Ishikawa (cell line): Measurements from ENCODE around the gene DUXA.

Source experiments
- CEBPB ChIP-seq: IDR thresholded peaks from 2 replicates; pipeline ENCODE4 v1.6.1; 2012
- CREB1 ChIP-seq: IDR thresholded peaks from 2 replicates; pipeline ENCODE4 v1.6.1; 2012; ENCODE audit warnings: low read depth
- EGR1 ChIP-seq: IDR thresholded peaks from 2 replicates; pipeline ENCODE4 v1.6.1; 2012
- EP300 ChIP-seq: IDR thresholded peaks from 2 replicates; pipeline ENCODE4 v1.6.1; 2012; ENCODE audit warnings: borderline replicate concordance
- FOXM1 ChIP-seq: IDR thresholded peaks from 2 replicates; pipeline ENCODE4 v1.6.1; 2012; ENCODE audit warnings: low read depth, borderline replicate concordance
- MAX ChIP-seq: IDR thresholded peaks from 2 replicates; pipeline ENCODE4 v1.6.1; 2012
- NFIC ChIP-seq: IDR thresholded peaks from 2 replicates; pipeline ENCODE4 v1.6.1; 2012
- RAD21 ChIP-seq: IDR thresholded peaks from 2 replicates; pipeline ENCODE4 v1.6.1; 2012; ENCODE audit warnings: low read depth
- TAF1 ChIP-seq: IDR thresholded peaks from 2 replicates; pipeline ENCODE4 v1.6.1; 2012; ENCODE audit warnings: low read depth, mild to moderate bottlenecking
- TEAD4 ChIP-seq: IDR thresholded peaks from 2 replicates; pipeline ENCODE4 v1.6.1; 2012
- YY1 ChIP-seq: IDR thresholded peaks from 2 replicates; pipeline ENCODE4 v1.6.1; 2012; ENCODE audit warnings: low read depth
- TF ChIP-seq, protein P1 (sequence below): IDR thresholded peaks from 2 replicates; pipeline ENCODE4 v1.6.1; 2012
- TF ChIP-seq, protein P2 (sequence below): IDR thresholded peaks from 2 replicates; pipeline ENCODE4 v1.6.1; 2012; ENCODE audit warnings: low read depth, mild to moderate bottlenecking

- TF ChIP-seq RAD21: no peak
- TF ChIP-seq TEAD4: no peak
- TF ChIP-seq, protein P1, sequence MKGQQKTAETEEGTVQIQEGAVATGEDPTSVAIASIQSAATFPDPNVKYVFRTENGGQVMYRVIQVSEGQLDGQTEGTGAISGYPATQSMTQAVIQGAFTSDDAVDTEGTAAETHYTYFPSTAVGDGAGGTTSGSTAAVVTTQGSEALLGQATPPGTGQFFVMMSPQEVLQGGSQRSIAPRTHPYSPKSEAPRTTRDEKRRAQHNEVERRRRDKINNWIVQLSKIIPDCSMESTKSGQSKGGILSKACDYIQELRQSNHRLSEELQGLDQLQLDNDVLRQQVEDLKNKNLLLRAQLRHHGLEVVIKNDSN: no peak
- TF ChIP-seq CREB1: no peak
- no peak for TF ChIP-seq MAX
- TF ChIP-seq YY1: no peak
- TF ChIP-seq, protein P2, sequence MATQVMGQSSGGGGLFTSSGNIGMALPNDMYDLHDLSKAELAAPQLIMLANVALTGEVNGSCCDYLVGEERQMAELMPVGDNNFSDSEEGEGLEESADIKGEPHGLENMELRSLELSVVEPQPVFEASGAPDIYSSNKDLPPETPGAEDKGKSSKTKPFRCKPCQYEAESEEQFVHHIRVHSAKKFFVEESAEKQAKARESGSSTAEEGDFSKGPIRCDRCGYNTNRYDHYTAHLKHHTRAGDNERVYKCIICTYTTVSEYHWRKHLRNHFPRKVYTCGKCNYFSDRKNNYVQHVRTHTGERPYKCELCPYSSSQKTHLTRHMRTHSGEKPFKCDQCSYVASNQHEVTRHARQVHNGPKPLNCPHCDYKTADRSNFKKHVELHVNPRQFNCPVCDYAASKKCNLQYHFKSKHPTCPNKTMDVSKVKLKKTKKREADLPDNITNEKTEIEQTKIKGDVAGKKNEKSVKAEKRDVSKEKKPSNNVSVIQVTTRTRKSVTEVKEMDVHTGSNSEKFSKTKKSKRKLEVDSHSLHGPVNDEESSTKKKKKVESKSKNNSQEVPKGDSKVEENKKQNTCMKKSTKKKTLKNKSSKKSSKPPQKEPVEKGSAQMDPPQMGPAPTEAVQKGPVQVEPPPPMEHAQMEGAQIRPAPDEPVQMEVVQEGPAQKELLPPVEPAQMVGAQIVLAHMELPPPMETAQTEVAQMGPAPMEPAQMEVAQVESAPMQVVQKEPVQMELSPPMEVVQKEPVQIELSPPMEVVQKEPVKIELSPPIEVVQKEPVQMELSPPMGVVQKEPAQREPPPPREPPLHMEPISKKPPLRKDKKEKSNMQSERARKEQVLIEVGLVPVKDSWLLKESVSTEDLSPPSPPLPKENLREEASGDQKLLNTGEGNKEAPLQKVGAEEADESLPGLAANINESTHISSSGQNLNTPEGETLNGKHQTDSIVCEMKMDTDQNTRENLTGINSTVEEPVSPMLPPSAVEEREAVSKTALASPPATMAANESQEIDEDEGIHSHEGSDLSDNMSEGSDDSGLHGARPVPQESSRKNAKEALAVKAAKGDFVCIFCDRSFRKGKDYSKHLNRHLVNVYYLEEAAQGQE: no peak
- TF ChIP-seq EGR1: no peak
- no peak for TF ChIP-seq NFIC
- TF ChIP-seq FOXM1: no peak
- TF ChIP-seq CEBPB: no peak
- TF ChIP-seq EP300: no peak
- TF ChIP-seq TAF1: no peak
Observed at GRCh38 chr19:57190301-57190700, 23.0 kb upstream of the DUXA start.
